ENCODE data around the gene ADH1B. TPM values are rescaled to one million over a fixed set of nuclear protein-coding genes. Genes with fewer than 3 reads are reported as not detected.

The ADH1B gene
- total RNA-seq, 1 donor from 2014 or later: not detected

- DNase-seq (ENCODE audit: low read depth): no peak
- Mint-ChIP-seq H3K27me3 (ENCODE audit: low read depth, unreplicated experiment) (no peaks in the 10 kb centered on the region), H3K4me1 (ENCODE audit: low read depth, unreplicated experiment) (no peaks in the 10 kb centered on the region), H3K9me3 (ENCODE audit: unreplicated experiment) (peaks cover 10% of the 10 kb centered on the region), H3K27ac (ENCODE audit: unreplicated experiment) (no peak within 1 kb of the TSS), H3K36me3 (ENCODE audit: low read depth, unreplicated experiment) (no peaks in the 10 kb centered on the region), H3K4me3 (ENCODE audit: unreplicated experiment) (no peak within 1 kb of the TSS)
- Histone ChIP-seq H3K79me2 (ENCODE audit: insufficient read depth, low read length) (no peaks in the 10 kb centered on the region), H3K27ac (ENCODE audit: low read depth, low read length) (no peak within 1 kb of the TSS), H3K4me3 (ENCODE audit: insufficient read depth, low read depth, low read length) (no peak within 1 kb of the TSS), H2AFZ (ENCODE audit: low read depth, low read length) (no peak within 1 kb of the TSS), H3K9ac (ENCODE audit: low read length) (no peak within 1 kb of the TSS), H3K4me2 (ENCODE audit: low read length) (no peak within 1 kb of the TSS), H3K4me1 (ENCODE audit: insufficient read depth, low read length) (no peaks in the 10 kb centered on the region), H3K9me3 (ENCODE audit: insufficient read depth, low read depth, low read length) (no peaks in the 10 kb centered on the region), H4K20me1 (ENCODE audit: insufficient read depth, low read length) (no peaks in the 10 kb centered on the region), H3K27me3 (ENCODE audit: insufficient read depth, low read length) (no peaks in the 10 kb centered on the region), H3K36me3 (ENCODE audit: insufficient read depth, low read length) (no peaks in the 10 kb centered on the region)
- FAIRE-seq: no peak
- no peak for TF ChIP-seq EZH2 (IDR thresholded peaks at IDR 0.05; ENCODE audit: insufficient read depth, low read length)
- TF ChIP-seq, protein P1, sequence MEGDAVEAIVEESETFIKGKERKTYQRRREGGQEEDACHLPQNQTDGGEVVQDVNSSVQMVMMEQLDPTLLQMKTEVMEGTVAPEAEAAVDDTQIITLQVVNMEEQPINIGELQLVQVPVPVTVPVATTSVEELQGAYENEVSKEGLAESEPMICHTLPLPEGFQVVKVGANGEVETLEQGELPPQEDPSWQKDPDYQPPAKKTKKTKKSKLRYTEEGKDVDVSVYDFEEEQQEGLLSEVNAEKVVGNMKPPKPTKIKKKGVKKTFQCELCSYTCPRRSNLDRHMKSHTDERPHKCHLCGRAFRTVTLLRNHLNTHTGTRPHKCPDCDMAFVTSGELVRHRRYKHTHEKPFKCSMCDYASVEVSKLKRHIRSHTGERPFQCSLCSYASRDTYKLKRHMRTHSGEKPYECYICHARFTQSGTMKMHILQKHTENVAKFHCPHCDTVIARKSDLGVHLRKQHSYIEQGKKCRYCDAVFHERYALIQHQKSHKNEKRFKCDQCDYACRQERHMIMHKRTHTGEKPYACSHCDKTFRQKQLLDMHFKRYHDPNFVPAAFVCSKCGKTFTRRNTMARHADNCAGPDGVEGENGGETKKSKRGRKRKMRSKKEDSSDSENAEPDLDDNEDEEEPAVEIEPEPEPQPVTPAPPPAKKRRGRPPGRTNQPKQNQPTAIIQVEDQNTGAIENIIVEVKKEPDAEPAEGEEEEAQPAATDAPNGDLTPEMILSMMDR (IDR thresholded peaks at IDR 0.05; ENCODE audit: insufficient read depth, low read depth, low read length): no peak
Observed at GRCh38 chr4:99290848-99291786, 30.1 kb downstream of the ADH1B start, which contains the start of gene ADH1A. ADH1A (minus strand) TSS chr4:99290985; CDS start chr4:99290914, 71 bp downstream.

DNA sequence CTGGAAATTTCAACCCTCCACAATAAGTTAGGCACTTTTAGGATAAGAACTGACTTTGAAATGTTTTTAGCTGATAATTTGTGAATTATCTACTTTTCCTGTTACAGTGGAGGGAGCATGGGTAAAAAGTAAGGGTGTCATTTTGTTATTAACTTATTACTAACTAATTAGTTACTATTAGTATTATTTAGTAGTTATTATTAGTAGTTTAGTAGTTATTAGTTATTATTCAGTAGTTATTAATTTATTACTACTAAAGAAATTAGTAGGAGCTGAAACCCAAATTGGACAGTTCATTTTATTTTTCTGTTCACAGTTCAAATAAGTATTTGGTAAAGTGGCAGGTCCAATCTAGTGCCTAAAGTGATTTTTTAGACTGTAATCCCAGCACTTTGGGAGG, 35.8 kb downstream of the ADH1B start:
- H3K79me2 ChIP-seq (ENCODE audit: insufficient read depth, low read length): no peaks in the 10 kb centered on the region
- no peaks in the 10 kb centered on the region for H3K4me1 Mint-ChIP-seq (ENCODE audit: low read depth, unreplicated experiment)
- H3K4me3 ChIP-seq (ENCODE audit: insufficient read depth, low read depth, low read length): no peak overlapping the region
- DNase-seq (ENCODE audit: low read depth) (no peak), FAIRE-seq (no peak)
- no peak overlapping the region for H3K4me3 Mint-ChIP-seq (ENCODE audit: unreplicated experiment)
- no peak overlapping the region for H3K27ac Mint-ChIP-seq (ENCODE audit: unreplicated experiment)
- H3K27ac ChIP-seq (ENCODE audit: low read depth, low read length): no peak overlapping the region
- no peaks in the 10 kb centered on the region for H3K36me3 ChIP-seq (ENCODE audit: insufficient read depth, low read length)
- no peaks in the 10 kb centered on the region for H3K27me3 ChIP-seq (ENCODE audit: insufficient read depth, low read length)
- H2AFZ ChIP-seq (ENCODE audit: low read depth, low read length): no peak overlapping the region
- H4K20me1 ChIP-seq (ENCODE audit: insufficient read depth, low read length): no peaks in the 10 kb centered on the region
- H3K9me3 Mint-ChIP-seq (ENCODE audit: unreplicated experiment): no peaks in the 10 kb centered on the region
- H3K4me2 ChIP-seq (ENCODE audit: low read length): no peak overlapping the region
- H3K36me3 Mint-ChIP-seq (ENCODE audit: low read depth, unreplicated experiment): no peaks in the 10 kb centered on the region
- no peaks in the 10 kb centered on the region for H3K4me1 ChIP-seq (ENCODE audit: insufficient read depth, low read length)
- no peak overlapping the region for H3K9ac ChIP-seq (ENCODE audit: low read length)
- no peaks in the 10 kb centered on the region for H3K9me3 ChIP-seq (ENCODE audit: insufficient read depth, low read depth, low read length)
- no peaks in the 10 kb centered on the region for H3K27me3 Mint-ChIP-seq (ENCODE audit: low read depth, unreplicated experiment)
- no peak for TF ChIP-seq EZH2 (IDR thresholded peaks at IDR 0.05; ENCODE audit: insufficient read depth, low read length)
- TF ChIP-seq, protein P1 (IDR thresholded peaks at IDR 0.05; ENCODE audit: insufficient read depth, low read depth, low read length): no peak

DNA sequence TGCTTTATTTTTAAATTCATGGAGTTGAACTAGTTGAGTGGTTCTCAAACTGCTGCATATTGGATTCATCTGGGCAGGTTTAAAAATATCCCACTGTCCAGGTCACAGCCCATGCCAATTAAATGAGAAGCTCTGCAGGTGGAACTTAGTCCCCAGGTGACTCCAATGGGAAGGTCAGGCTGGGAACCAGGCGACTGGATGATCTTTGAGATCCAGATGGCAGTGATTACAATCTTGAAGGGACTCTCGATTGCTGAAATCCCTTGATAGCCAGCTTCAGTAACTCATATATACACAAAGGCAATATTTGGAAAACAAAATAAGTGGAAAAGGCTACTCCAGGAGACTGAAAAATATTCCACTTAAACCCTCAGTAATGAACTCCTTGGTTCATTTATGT, 38.5 kb downstream of the ADH1B start:
- H3K27me3 ChIP-seq (ENCODE audit: insufficient read depth, low read length): no peaks in the 10 kb centered on the region
- no peak overlapping the region for H3K4me2 ChIP-seq (ENCODE audit: low read length)
- FAIRE-seq (no peak), DNase-seq (ENCODE audit: low read depth) (no peak)
- no peak overlapping the region for H3K9ac ChIP-seq (ENCODE audit: low read length)
- H2AFZ ChIP-seq (ENCODE audit: low read depth, low read length): no peak overlapping the region
- no peaks in the 10 kb centered on the region for H3K79me2 ChIP-seq (ENCODE audit: insufficient read depth, low read length)
- H3K4me1 ChIP-seq (ENCODE audit: insufficient read depth, low read length): no peaks in the 10 kb centered on the region
- H3K4me3 ChIP-seq (ENCODE audit: insufficient read depth, low read depth, low read length): no peak overlapping the region
- Mint-ChIP-seq H3K4me3 (ENCODE audit: unreplicated experiment) (no peak overlapping the region), H3K9me3 (ENCODE audit: unreplicated experiment) (no peaks in the 10 kb centered on the region), H3K36me3 (ENCODE audit: low read depth, unreplicated experiment) (no peaks in the 10 kb centered on the region), H3K4me1 (ENCODE audit: low read depth, unreplicated experiment) (no peaks in the 10 kb centered on the region), H3K27ac (ENCODE audit: unreplicated experiment) (no peak overlapping the region), H3K27me3 (ENCODE audit: low read depth, unreplicated experiment) (no peaks in the 10 kb centered on the region)
- H3K36me3 ChIP-seq (ENCODE audit: insufficient read depth, low read length): no peaks in the 10 kb centered on the region
- no peak overlapping the region for H3K27ac ChIP-seq (ENCODE audit: low read depth, low read length)
- H4K20me1 ChIP-seq (ENCODE audit: insufficient read depth, low read length): no peaks in the 10 kb centered on the region
- TF ChIP-seq, protein P1 (IDR thresholded peaks at IDR 0.05; ENCODE audit: insufficient read depth, low read depth, low read length): no peak
- no peak for TF ChIP-seq EZH2 (IDR thresholded peaks at IDR 0.05; ENCODE audit: insufficient read depth, low read length)
- H3K9me3 ChIP-seq (ENCODE audit: insufficient read depth, low read depth, low read length): no peaks in the 10 kb centered on the region

All from astrocyte (in vitro differentiated cells and primary cell).